ENCODE measurements around the gene ANTXR2. TPM values are rescaled to one million over a fixed set of nuclear protein-coding genes. Genes with fewer than 3 reads are reported as not detected.

Gene ANTXR2
- total RNA-seq, 1 donor from 2014 or later = 46.9 TPM

DNA sequence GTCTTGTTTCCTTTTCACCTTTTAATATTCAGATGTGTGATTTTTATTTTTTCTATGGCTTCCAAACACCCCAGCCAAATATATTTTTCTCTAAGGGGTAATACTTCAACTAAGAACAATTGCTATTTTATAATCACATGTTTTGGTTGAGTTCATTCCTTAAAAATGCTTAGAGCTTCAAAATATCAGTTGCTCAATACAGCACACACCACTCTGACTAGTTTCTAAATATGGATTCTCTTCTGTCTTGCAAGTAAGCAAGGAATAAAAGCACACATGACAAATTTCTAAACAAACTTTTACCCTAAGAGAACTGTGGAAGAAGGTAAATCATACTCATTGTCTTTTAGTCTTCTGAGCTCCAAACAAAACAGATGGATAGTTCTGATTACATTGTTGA lies 27.2 kb downstream of the ANTXR2 start:
- no peak overlapping the region for H3K4me3 Mint-ChIP-seq (ENCODE audit: low read depth)
- no peak for DNase-seq (ENCODE audit: low spot score, unreplicated experiment)
- no peaks in the 10 kb centered on the region for H3K4me1 Mint-ChIP-seq (ENCODE audit: low read depth)
- H3K27me3 Mint-ChIP-seq = no peaks in the 10 kb centered on the region
- TF ChIP-seq, protein P1, sequence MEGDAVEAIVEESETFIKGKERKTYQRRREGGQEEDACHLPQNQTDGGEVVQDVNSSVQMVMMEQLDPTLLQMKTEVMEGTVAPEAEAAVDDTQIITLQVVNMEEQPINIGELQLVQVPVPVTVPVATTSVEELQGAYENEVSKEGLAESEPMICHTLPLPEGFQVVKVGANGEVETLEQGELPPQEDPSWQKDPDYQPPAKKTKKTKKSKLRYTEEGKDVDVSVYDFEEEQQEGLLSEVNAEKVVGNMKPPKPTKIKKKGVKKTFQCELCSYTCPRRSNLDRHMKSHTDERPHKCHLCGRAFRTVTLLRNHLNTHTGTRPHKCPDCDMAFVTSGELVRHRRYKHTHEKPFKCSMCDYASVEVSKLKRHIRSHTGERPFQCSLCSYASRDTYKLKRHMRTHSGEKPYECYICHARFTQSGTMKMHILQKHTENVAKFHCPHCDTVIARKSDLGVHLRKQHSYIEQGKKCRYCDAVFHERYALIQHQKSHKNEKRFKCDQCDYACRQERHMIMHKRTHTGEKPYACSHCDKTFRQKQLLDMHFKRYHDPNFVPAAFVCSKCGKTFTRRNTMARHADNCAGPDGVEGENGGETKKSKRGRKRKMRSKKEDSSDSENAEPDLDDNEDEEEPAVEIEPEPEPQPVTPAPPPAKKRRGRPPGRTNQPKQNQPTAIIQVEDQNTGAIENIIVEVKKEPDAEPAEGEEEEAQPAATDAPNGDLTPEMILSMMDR (IDR thresholded peaks at IDR 0.05; ENCODE audit: unreplicated experiment) = no peak
- H3K9me3 Mint-ChIP-seq (ENCODE audit: low read depth) = no peaks in the 10 kb centered on the region
- peaks cover 15% of the 10 kb centered on the region for H3K36me3 Mint-ChIP-seq (ENCODE audit: insufficient read depth)
- H3K27ac Mint-ChIP-seq = no peak overlapping the region

DNA sequence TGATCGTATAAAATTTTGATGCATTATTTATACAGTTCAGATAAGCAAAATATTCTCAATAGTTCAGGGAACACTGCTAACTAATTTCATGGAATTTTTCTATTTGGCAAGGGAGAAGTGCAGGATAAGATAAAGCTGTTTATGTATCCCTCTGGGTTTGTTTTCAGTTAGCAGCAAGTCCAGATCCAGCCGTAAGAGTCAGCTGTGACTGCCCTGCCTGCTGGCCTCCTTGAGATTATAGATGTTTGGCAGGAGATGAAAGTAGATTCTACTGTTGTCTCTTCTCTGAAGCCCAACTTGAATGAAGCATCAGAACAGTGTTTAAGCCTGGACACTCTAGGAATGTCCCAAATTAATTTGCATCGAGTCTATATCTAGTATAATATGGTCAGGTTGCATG lies 29.5 kb downstream of the ANTXR2 start:
- TF ChIP-seq, protein P1 (IDR thresholded peaks at IDR 0.05; ENCODE audit: unreplicated experiment) = no peak
- Mint-ChIP-seq H3K9me3 (ENCODE audit: low read depth) (peaks cover 3% of the 10 kb centered on the region), H3K4me1 (ENCODE audit: low read depth) (no peaks in the 10 kb centered on the region), H3K27me3 (no peaks in the 10 kb centered on the region), H3K4me3 (ENCODE audit: low read depth) (no peak overlapping the region), H3K36me3 (ENCODE audit: insufficient read depth) (peaks cover 19% of the 10 kb centered on the region), H3K27ac (no peak overlapping the region)
- no peak for DNase-seq (ENCODE audit: low spot score, unreplicated experiment)

DNA sequence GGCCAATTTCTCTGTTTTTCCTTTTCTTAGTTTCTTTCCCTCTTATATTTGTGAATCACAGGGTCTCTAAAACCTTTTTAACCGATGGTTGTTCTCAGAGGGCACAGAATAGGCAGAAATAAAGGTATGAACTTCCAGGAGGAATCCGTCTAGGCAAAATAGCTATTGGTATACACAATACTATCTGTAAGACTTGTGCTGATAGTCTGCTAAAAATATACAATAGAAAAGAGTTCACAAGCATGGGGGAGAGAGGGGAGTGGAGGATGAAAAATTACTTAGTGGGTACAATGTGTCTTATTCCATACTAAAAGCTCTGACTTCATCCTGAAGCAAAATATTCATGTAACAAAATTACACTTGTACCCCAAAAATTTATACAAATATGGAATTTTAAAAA lies 30.2 kb downstream of the ANTXR2 start:
- no peak overlapping the region for H3K4me3 Mint-ChIP-seq (ENCODE audit: low read depth)
- peaks cover 19% of the 10 kb centered on the region for H3K36me3 Mint-ChIP-seq (ENCODE audit: insufficient read depth)
- H3K9me3 Mint-ChIP-seq (ENCODE audit: low read depth) = peaks cover 3% of the 10 kb centered on the region
- H3K4me1 Mint-ChIP-seq (ENCODE audit: low read depth) = no peaks in the 10 kb centered on the region
- no peak overlapping the region for H3K27ac Mint-ChIP-seq
- DNase-seq (ENCODE audit: low spot score, unreplicated experiment) = no peak
- no peaks in the 10 kb centered on the region for H3K27me3 Mint-ChIP-seq
- TF ChIP-seq, protein P1 (IDR thresholded peaks at IDR 0.05; ENCODE audit: unreplicated experiment) = no peak

DNA sequence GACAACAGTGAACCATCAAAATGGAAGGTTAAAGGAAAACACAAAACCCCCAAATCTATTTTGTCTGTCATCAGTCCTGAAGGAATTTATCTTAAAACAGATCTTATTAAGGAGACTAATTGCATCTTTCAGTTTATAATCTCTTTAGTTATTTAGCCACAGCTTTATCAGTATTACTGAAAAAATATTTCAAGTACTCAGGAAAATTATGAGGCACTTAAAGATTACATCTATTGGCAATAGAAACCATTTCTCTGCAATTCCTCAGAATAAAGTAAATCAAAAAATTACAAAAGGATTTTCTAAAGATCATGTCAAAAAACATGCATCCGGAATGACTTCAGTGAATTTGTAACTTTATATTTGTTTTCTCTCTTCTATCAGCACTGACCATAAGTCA lies 35.2 kb downstream of the ANTXR2 start:
- Mint-ChIP-seq H3K9me3 (ENCODE audit: low read depth) (peaks cover 3% of the 10 kb centered on the region), H3K27me3 (no peaks in the 10 kb centered on the region), H3K4me3 (ENCODE audit: low read depth) (no peak overlapping the region), H3K27ac (no peak overlapping the region), H3K4me1 (ENCODE audit: low read depth) (peaks cover 12% of the 10 kb centered on the region), H3K36me3 (ENCODE audit: insufficient read depth) (peaks cover 18% of the 10 kb centered on the region)
- TF ChIP-seq, protein P1 (IDR thresholded peaks at IDR 0.05; ENCODE audit: unreplicated experiment) = no peak
- no peak for DNase-seq (ENCODE audit: low spot score, unreplicated experiment)

DNA sequence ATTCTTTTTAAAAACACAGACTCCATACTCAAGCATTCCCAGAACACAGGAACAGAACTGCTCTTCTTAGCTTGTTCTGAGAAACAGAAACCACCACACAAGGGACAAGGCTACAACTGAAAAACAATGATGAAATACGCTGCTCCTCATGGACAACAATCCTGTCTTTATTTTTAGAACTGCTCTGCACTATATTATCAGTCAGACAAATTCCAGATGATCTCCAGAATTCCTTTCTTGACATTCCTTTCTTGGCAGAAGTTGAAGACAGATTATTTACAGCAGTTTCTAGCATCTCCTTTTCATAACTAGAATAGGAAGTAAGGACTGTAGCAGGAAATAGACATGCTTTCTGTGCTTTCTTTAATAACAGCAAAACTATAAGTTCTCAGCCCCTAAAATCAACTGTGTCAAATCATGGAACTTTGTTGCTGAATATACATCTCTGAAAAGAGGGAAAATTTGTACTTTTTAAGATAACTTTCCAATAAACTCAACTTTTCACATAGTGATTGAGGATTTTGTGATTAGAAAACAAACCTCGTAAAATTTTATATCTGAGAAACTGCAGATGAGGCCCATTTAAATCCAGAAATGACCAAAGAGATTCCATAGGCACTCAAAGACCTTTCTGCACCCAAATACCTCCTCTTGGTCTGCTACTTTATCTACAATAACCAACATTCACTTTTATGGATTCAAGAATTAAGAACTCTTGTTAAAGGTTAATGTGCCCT lies 35.9 kb downstream of the ANTXR2 start:
- Mint-ChIP-seq H3K27ac (peak overlapping the region; percentile 61), H3K36me3 (ENCODE audit: insufficient read depth) (peaks cover 20% of the 10 kb centered on the region), H3K4me3 (ENCODE audit: low read depth) (no peak overlapping the region), H3K4me1 (ENCODE audit: low read depth) (peaks cover 12% of the 10 kb centered on the region), H3K27me3 (no peaks in the 10 kb centered on the region), H3K9me3 (ENCODE audit: low read depth) (peaks cover 3% of the 10 kb centered on the region)
- TF ChIP-seq, protein P1 (IDR thresholded peaks at IDR 0.05; ENCODE audit: unreplicated experiment) = no peak
- DNase-seq (ENCODE audit: low spot score, unreplicated experiment) = no peak

Measured in progenitor cell of endocrine pancreas (in vitro differentiated cells).